ENCODE results near the gene TBC1D30. TPM values are rescaled to one million over a fixed set of nuclear protein-coding genes. Genes with fewer than 3 reads are reported as not detected.

The TBC1D30 gene
- total RNA-seq, 1 experiment from 2014 or later: 3.6 TPM

- TF ChIP-seq ARID4B (CRISPR knock-in tag; IDR thresholded peaks at IDR 0.05; ENCODE audit: borderline replicate concordance) (no peak), HMGXB4 (CRISPR knock-in tag; IDR thresholded peaks at IDR 0.05) (no peak), ATF3 (CRISPR knock-in tag; conservative IDR thresholded peaks at IDR 0.05) (no peak)
- DNase-seq (ENCODE audit: low spot score) (no peak), ATAC-seq (no peak)
- ChIA-PET CTCF (interaction anchor here (6.7 kb wide), 1 partner anchor 229 kb away, joined by 50 read pairs; the partner anchor contains the start of gene WIF1), POLR2A (no interaction called here)
- Mint-ChIP-seq H3K4me1 (peaks cover 21% of the 10 kb centered on the region), H3K27ac (no peak overlapping the region), H3K9me3 (no peaks in the 10 kb centered on the region), H3K36me3 (no peaks in the 10 kb centered on the region), H3K27me3 (ENCODE audit: low read depth) (peaks cover 22% of the 10 kb centered on the region), H3K4me3 (no peak overlapping the region)
Measured at GRCh38 chr12:64893961-64894360, 69.5 kb downstream of the TBC1D30 start.

GRCh38 chr12:64894827-64895475, 70.5 kb downstream of the TBC1D30 start:
- Mint-ChIP-seq H3K27me3 (ENCODE audit: low read depth) (peaks cover 12% of the 10 kb centered on the region), H3K4me3 (no peak overlapping the region), H3K27ac (no peak overlapping the region), H3K9me3 (no peaks in the 10 kb centered on the region), H3K36me3 (no peaks in the 10 kb centered on the region), H3K4me1 (peaks cover 11% of the 10 kb centered on the region)
- CTCF ChIA-PET: interaction anchor here (1.5 to 6.7 kb wide), 2 partner anchors 93 to 228 kb away, joined by 5 to 50 read pairs; partner anchors contain the start of gene WIF1
- TF ChIP-seq JUN (CRISPR knock-in tag; IDR thresholded peaks at IDR 0.05) (no peak), ZMAT4 (CRISPR knock-in tag; IDR thresholded peaks at IDR 0.05) (no peak), SMAD3 (CRISPR knock-in tag; IDR thresholded peaks at IDR 0.05; ENCODE audit: borderline replicate concordance) (no peak), ZNF532 (CRISPR knock-in tag; IDR thresholded peaks at IDR 0.05; ENCODE audit: borderline replicate concordance) (no peak), ELF4 (CRISPR knock-in tag; IDR thresholded peaks at IDR 0.05; ENCODE audit: low read depth) (no peak), GRHL2 (CRISPR knock-in tag; IDR thresholded peaks at IDR 0.05; ENCODE audit: insufficient replicate concordance, severe bottlenecking) (no peak)
- ATAC-seq (no peak), DNase-seq (ENCODE audit: low spot score) (no peak)
- POLR2A ChIA-PET: no interaction called here

Measured in WTC11 (cell line).